GM12892 (cell line): ENCODE results near the gene QRICH1.
"Not testable (repeated sequence)": the region's sequence is repeated elsewhere in the genome, so short reads cannot be mapped to it uniquely, and the experiment has no call there.

Experiments used
- DNase-seq: peaks from one replicate; pipeline ENCODE4 v3.0.0; 2011; ENCODE audit not compliant: insufficient read length
- FAIRE-seq: peaks from 2 replicates; lab custom pipeline; 2011; peaks lifted over from hg19 to GRCh38; lab: Jason Lieb, UNC
- POLR2A ChIP-seq: IDR thresholded peaks from 2 replicates; pipeline ENCODE4 v1.6.1; 2011; ENCODE audit warnings: low read depth, low read length, control low read depth
- POLR2AphosphoS5 ChIP-seq: IDR thresholded peaks from 2 replicates; pipeline ENCODE4 v1.6.1; 2011; ENCODE audit warnings: low read depth, low read length, control low read depth
- TAF1 ChIP-seq: IDR thresholded peaks from 2 replicates; pipeline ENCODE4 v1.6.1; 2011; ENCODE audit warnings: low read depth, mild to moderate bottlenecking, control low read depth, low read length, borderline replicate concordance

QRICH1 gene

GRCh38 chr3:49013738-49014660 is 79.9 kb downstream of the QRICH1 start:
- DNase-seq (peak; percentile 61), FAIRE-seq (peak; percentile 44)
- TF ChIP-seq POLR2AphosphoS5 (no peak; the same call in 1 of the 2 replicates), POLR2A (peak; percentile 62), TAF1 (no peak)

DNA sequence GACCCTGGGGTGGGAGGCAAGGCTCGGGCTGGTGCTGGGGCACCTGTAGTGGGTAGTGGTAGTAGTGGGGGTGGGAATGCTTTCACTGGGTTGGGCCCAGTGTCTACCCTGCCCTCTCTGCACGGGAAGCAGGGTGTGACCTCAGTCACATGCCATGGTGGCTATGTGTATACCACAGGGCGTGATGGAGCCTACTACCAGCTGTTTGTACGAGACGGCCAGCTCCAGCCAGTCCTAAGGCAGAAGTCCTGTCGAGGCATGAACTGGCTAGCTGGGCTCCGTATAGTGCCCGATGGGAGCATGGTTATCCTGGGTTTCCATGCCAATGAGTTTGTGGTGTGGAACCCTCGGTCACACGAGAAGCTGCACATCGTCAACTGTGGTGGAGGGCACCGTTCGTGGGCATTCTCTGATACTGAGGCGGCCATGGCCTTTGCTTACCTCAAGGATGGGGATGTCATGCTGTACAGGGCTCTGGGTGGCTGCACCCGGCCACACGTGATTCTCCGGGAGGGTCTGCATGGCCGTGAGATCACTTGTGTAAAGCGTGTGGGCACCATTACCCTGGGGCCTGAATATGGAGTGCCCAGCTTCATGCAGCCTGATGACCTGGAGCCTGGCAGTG is 80.6 kb downstream of the QRICH1 start:
- DNase-seq (no peak), FAIRE-seq (no peak)
- peak; percentile 1; the same call in 1 of the 2 replicates for TF ChIP-seq POLR2A
- TF ChIP-seq TAF1, result no peak
- peak; percentile 71 for TF ChIP-seq POLR2AphosphoS5

DNA sequence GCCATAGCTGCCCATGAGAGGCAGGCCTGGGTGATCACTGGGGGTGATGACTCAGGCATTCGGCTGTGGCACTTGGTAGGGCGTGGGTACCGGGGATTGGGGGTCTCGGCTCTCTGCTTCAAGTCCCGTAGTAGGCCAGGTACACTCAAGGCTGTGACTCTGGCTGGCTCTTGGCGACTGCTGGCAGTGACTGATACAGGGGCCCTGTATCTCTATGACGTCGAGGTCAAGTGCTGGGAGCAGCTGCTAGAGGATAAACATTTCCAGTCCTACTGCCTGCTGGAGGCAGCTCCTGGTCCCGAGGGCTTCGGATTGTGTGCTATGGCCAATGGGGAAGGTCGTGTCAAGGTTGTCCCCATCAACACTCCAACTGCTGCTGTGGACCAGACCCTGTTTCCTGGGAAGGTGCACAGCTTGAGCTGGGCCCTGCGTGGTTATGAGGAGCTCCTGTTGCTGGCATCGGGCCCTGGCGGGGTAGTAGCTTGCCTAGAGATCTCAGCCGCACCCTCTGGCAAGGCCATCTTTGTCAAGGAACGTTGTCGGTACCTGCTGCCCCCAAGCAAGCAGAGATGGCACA is 81.3 kb downstream of the QRICH1 start:
- DNase-seq, result no peak
- TF ChIP-seq POLR2AphosphoS5, result no peak
- TF ChIP-seq TAF1, result no peak
- no peak for TF ChIP-seq POLR2A
- no peak for FAIRE-seq

DNA sequence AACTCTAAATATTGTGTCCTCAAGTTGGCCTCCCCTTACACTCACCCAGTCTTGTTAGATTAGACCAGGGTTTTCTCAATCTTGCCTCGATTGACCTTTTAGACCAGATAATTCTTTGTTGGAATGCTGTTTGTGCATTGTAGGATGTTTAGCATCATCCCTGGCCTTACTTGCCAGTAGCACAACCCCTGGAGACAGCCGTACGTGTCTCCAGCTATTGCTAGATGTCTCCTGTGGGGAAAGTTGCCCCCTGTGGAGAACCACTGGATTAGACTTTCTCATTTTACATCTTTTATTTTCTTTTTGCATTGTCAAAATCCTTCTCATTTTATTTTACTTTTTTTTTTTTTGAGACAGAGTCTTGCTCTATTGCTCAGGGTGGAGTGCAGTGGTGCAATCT is 84.5 kb downstream of the QRICH1 start:
- no peak for TF ChIP-seq TAF1
- TF ChIP-seq POLR2AphosphoS5, result no peak
- TF ChIP-seq POLR2A, result no peak
- no peak for FAIRE-seq
- DNase-seq, result no peak

GRCh38 chr3:49008627-49009026 is 85.2 kb downstream of the QRICH1 start:
- not testable (repeated sequence) for DNase-seq, FAIRE-seq

DNA sequence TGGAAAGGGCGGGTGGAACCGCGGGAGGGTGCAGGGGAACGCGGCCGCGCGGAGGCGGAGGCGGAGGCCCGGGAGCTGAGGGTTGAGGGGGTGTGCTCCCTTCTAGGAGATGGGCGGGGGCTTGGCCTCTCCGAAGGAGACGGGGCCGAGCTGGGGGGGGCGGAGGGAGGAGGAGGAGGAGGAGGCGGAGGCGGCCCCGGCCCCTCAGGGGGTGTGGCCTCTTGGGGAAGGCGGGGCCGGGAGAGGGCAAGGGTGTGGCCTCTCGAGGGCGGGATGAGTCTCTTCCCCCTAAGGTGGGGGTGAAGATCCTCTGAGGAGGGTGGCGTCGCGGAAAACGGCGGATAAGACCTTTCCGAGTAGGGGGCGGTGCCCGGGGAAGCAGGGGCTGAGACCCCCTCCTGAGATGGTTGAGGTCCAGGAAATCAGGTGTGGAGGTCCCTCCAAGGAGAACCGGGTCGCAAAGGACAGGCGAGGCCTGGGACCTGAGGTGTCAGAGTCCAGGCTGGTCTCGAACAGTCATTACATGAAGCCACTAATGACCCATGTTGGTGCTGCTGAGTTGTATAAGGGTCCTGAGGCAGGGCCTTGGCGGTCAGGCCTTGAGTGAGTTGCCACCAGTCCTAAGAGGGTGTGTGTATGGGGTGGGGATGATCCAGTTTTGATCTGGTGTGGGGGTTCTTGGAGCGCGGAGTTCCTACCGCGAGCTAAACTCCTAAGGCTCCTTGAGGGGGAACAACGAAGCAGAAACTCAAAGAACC is 85.9 kb downstream of the QRICH1 start:
- peak; percentile 40 for FAIRE-seq
- peak; percentile 86 for DNase-seq
- TF ChIP-seq POLR2A (no peak), TAF1 (no peak), POLR2AphosphoS5 (no peak; the same call in 1 of the 2 replicates)

DNA sequence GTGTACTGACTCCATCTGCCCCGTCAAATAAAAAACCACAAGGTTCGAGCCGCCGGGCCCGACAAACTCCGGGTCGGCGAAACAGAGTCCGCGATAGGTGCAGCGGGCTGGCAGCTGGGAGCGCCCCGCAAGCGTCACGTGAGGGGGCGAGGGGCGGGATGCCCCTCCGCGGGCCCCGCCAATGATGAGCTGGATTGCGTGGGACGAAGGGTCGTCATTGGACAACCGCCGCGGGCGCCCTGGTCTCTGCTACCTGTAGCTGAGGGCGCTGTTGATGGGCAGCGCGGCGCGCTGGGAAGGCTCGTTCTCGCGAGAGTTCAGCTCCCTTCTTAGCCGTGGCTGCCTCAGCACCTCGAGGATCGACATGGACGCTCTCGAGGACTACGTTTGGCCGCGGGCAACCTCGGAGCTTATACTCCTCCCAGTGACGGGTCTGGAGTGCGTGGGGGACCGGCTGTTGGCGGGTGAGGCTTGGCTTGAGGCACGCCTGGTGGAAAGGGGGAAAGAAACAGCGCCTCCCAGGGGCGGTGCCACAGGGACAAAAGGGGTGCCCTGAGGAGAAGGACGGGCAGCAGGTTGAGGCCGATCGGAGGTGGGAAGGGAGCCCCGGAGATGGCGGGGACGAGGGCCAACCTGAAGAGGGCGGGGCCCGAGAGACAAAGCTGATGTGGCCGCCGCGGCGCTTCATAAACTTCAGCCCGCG is 86.7 kb downstream of the QRICH1 start, which contains the start of gene WDR6:
Gene WDR6, plus strand, starts transcription at position 324 of the 703 bp plus-strand sequence. Its CDS starts 41 bp downstream, at position 365.
- DNase-seq, result peak; percentile 99
- TF ChIP-seq POLR2AphosphoS5 (peak; percentile 98), POLR2A (peak; percentile 97), TAF1 (peak; percentile 51; the same call in 1 of the 2 replicates)
- FAIRE-seq, result peak; percentile 97

- no peak for TF ChIP-seq POLR2AphosphoS5
- TF ChIP-seq POLR2A, result no peak
- TF ChIP-seq TAF1, result no peak
- DNase-seq, result no peak
- FAIRE-seq, result peak; percentile 17
Observed at GRCh38 chr3:49006408-49007067, 87.3 kb downstream of the QRICH1 start.

- FAIRE-seq, result no peak
- TF ChIP-seq POLR2AphosphoS5 (no peak), POLR2A (no peak), TAF1 (no peak)
- DNase-seq, result no peak
Observed at GRCh38 chr3:49005998-49006397, 87.9 kb downstream of the QRICH1 start.

- TF ChIP-seq TAF1 (no peak), POLR2AphosphoS5 (no peak), POLR2A (no peak)
- no peak for DNase-seq
- no peak for FAIRE-seq
Observed at GRCh38 chr3:49005303-49005680, 88.6 kb downstream of the QRICH1 start.

DNA sequence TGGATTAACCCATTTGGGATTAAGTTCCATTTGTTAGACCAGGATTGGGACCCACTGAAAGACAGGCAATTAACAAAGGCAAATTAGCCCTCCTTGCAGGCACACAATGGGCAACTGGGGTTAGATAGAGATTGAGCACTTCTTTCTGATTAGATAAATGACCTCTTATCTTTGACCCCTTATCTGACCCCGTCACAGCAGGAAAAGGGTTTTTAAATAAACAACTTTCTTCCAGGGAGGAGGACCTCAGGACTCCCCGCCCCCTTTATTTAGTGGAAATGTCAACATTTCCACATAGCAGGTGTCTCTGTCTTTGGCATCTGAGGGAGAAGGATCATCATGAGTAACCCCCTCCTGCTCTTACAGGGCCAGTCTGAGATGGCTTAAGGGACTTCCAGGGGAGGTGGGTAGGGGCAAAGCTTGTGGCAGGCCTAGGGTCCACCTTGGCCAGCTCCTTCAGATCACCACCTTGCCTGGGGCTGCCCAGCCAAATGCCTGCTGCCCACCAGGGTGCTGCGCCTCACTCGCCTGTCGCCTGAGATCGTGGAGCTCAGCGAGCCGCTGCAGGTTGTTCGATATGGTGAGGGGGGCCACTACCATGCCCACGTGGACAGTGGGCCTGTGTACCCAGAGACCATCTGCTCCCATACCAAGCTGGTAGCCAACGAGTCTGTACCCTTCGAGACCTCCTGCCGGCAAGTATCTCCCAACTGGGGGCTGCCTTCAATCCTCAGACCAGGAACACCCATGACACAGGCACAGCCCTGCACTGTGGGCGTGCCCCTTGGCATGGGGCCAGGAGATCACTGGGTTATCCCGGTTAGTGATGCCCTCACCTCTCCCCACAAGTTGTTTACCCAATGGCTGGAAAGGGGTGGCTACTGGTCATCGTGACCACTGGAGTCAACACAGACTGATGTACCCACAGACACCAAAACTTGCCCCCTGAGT is 89.2 kb downstream of the QRICH1 start:
- no peak for TF ChIP-seq TAF1
- TF ChIP-seq POLR2A, result no peak
- no peak for TF ChIP-seq POLR2AphosphoS5
- no peak for DNase-seq
- no peak for FAIRE-seq
